NCI-H510A (cell line): Measurements from ENCODE around the gene EARS2.
"Not testable (repeated sequence)": the region's sequence is repeated elsewhere in the genome, so short reads cannot be mapped to it uniquely, and the experiment has no call there.

Experiments
- DNase-seq: peaks from one replicate; lab custom pipeline; 2025; lab: John Stamatoyannopoulos, UW

EARS2 gene

GRCh38 chr16:23505671-23506605, 51.2 kb downstream of the EARS2 start:
- no peak for DNase-seq

GRCh38 chr16:23505180-23505665, 51.9 kb downstream of the EARS2 start:
- no peak for DNase-seq

GRCh38 chr16:23504453-23505179, 52.5 kb downstream of the EARS2 start:
- no peak for DNase-seq

- DNase-seq = no peak
Observed at GRCh38 chr16:23504076-23504452, 53.1 kb downstream of the EARS2 start.

GRCh38 chr16:23502466-23502865, 54.7 kb downstream of the EARS2 start:
- DNase-seq = no peak

GRCh38 chr16:23501291-23501690, 55.9 kb downstream of the EARS2 start:
- DNase-seq = no peak

- DNase-seq = no peak
Observed at GRCh38 chr16:23500862-23501225, 56.3 kb downstream of the EARS2 start.

GRCh38 chr16:23500212-23500861, 56.8 kb downstream of the EARS2 start:
- no peak for DNase-seq

GRCh38 chr16:23499801-23500200, 57.3 kb downstream of the EARS2 start:
- no peak for DNase-seq

GRCh38 chr16:23498863-23499262, 58.3 kb downstream of the EARS2 start:
- no peak for DNase-seq

GRCh38 chr16:23497543-23497868, 59.6 kb downstream of the EARS2 start:
- DNase-seq = no peak

- DNase-seq = no peak
Observed at GRCh38 chr16:23496821-23497542, 60.2 kb downstream of the EARS2 start.

GRCh38 chr16:23495671-23496070, 61.5 kb downstream of the EARS2 start:
- no peak for DNase-seq

GRCh38 chr16:23494188-23494587, 63.0 kb downstream of the EARS2 start:
- no peak for DNase-seq

GRCh38 chr16:23491490-23492391, 65.4 kb downstream of the EARS2 start:
- no peak for DNase-seq

GRCh38 chr16:23486480-23486879, 70.7 kb downstream of the EARS2 start:
- DNase-seq = no peak

GRCh38 chr16:23485841-23486240, 71.3 kb downstream of the EARS2 start:
- DNase-seq = no peak

- DNase-seq = no peak
Observed at GRCh38 chr16:23485257-23485614, 71.9 kb downstream of the EARS2 start.

- no peak for DNase-seq
Observed at GRCh38 chr16:23484510-23485256, 72.5 kb downstream of the EARS2 start.

- DNase-seq = not testable (repeated sequence)
Observed at GRCh38 chr16:23483492-23483891, 73.7 kb downstream of the EARS2 start.
